ENCODE results near the gene DLL3.

GRCh38 chr19:39483141-39483540 is 15.6 kb upstream of the DLL3 start:
- TF ChIP-seq JUND (IDR thresholded peaks at IDR 0.05) (no peak), CTCF (IDR thresholded peaks at IDR 0.05; ENCODE audit: low read depth, low read length, missing input control) (no peak), EGR1 (IDR thresholded peaks at IDR 0.05; ENCODE audit: low read depth in 2 of 2) (no peak), ZBTB33 (IDR thresholded peaks at IDR 0.05) (no peak), SP1 (IDR thresholded peaks at IDR 0.05) (no peak), RAD21 (IDR thresholded peaks at IDR 0.05) (no peak), GABPA (IDR thresholded peaks at IDR 0.05 in 1 of 2, conservative IDR thresholded peaks at IDR 0.05 in 1 of 2) (no peak), NR2F2 (IDR thresholded peaks at IDR 0.05) (no peak), MAX (IDR thresholded peaks at IDR 0.05) (no peak), TAF1 (conservative IDR thresholded peaks at IDR 0.05) (no peak), ATF3 (IDR thresholded peaks at IDR 0.05) (no peak), FOXA1 (IDR thresholded peaks at IDR 0.05) (no peak), YY1 (IDR thresholded peaks at IDR 0.05) (no peak)

Data from liver (tissue), 3 donors.